ENCODE data around the gene PRELID2.

PRELID2 gene

GRCh38 chr5:145778144-145778900 lies 56.8 kb downstream of the PRELID2 start:
- H3K4me3 ChIP-seq (ENCODE audit: insufficient read depth, low read depth, low read length, poor library complexity, severe bottlenecking), result no peak overlapping the region
- H3K9me3 ChIP-seq (ENCODE audit: control insufficient read depth, low read length), result no peaks in the 10 kb centered on the region
- no peak overlapping the region for H3K27ac ChIP-seq (ENCODE audit: insufficient read depth, low read length, poor library complexity, severe bottlenecking)
- DNase-seq, result no peak
- H3K27me3 ChIP-seq (replicated peaks; ENCODE audit: control insufficient read depth, insufficient read depth, low read length, poor library complexity, severe bottlenecking), result no peaks in the 10 kb centered on the region
- no peaks in the 10 kb centered on the region for H3K4me1 ChIP-seq (ENCODE audit: control insufficient read depth, insufficient read depth, low read length, poor library complexity, severe bottlenecking)
- no peaks in the 10 kb centered on the region for H3K36me3 ChIP-seq (ENCODE audit: control insufficient read depth, insufficient read depth, low read length)

- Histone ChIP-seq H3K4me3 (ENCODE audit: insufficient read depth, low read depth, low read length, poor library complexity, severe bottlenecking) (no peak overlapping the region), H3K9me3 (ENCODE audit: control insufficient read depth, low read length) (no peaks in the 10 kb centered on the region), H3K27ac (ENCODE audit: insufficient read depth, low read length, poor library complexity, severe bottlenecking) (no peak overlapping the region), H3K4me1 (ENCODE audit: control insufficient read depth, insufficient read depth, low read length, poor library complexity, severe bottlenecking) (no peaks in the 10 kb centered on the region), H3K36me3 (ENCODE audit: control insufficient read depth, insufficient read depth, low read length) (no peaks in the 10 kb centered on the region), H3K27me3 (replicated peaks; ENCODE audit: control insufficient read depth, insufficient read depth, low read length, poor library complexity, severe bottlenecking) (no peaks in the 10 kb centered on the region)
- DNase-seq, result no peak
Observed at GRCh38 chr5:145777445-145778063, 57.6 kb downstream of the PRELID2 start.

- H3K36me3 ChIP-seq (ENCODE audit: control insufficient read depth, insufficient read depth, low read length), result no peaks in the 10 kb centered on the region
- H3K9me3 ChIP-seq (ENCODE audit: control insufficient read depth, low read length), result no peaks in the 10 kb centered on the region
- no peak overlapping the region for H3K4me3 ChIP-seq (ENCODE audit: insufficient read depth, low read depth, low read length, poor library complexity, severe bottlenecking)
- DNase-seq, result no peak
- no peak overlapping the region for H3K27ac ChIP-seq (ENCODE audit: insufficient read depth, low read length, poor library complexity, severe bottlenecking)
- H3K4me1 ChIP-seq (ENCODE audit: control insufficient read depth, insufficient read depth, low read length, poor library complexity, severe bottlenecking), result no peaks in the 10 kb centered on the region
- no peaks in the 10 kb centered on the region for H3K27me3 ChIP-seq (replicated peaks; ENCODE audit: control insufficient read depth, insufficient read depth, low read length, poor library complexity, severe bottlenecking)
Observed at GRCh38 chr5:145776886-145777285, 58.3 kb downstream of the PRELID2 start.

DNA sequence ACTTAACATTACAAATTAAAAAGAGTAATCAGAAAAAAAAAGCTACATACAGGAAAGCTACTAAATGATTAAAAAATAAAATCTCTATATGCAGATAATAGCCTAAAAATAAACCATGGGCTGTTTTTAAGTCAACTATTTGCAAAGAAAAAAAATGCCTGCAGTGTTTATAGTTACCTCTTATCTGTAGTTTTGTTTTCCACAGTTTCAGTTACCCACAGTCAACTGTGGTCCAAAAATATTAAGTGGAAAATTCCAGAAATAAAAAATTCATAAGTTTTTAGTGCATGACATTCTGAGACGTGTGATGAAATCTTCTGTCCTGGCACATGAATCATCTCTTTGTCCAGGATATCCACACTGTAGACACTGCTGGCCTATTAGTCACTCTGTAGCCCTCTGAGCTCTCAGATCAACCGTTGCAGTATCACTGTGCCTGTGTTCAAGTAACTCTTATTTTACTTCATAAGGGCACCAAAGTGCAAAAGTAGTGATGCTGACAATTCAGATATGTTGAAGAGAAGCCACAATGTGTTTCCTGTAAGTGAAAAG lies 59.2 kb downstream of the PRELID2 start:
- Histone ChIP-seq H3K4me1 (ENCODE audit: control insufficient read depth, insufficient read depth, low read length, poor library complexity, severe bottlenecking) (no peaks in the 10 kb centered on the region), H3K27ac (ENCODE audit: insufficient read depth, low read length, poor library complexity, severe bottlenecking) (no peak overlapping the region), H3K9me3 (ENCODE audit: control insufficient read depth, low read length) (no peaks in the 10 kb centered on the region), H3K27me3 (replicated peaks; ENCODE audit: control insufficient read depth, insufficient read depth, low read length, poor library complexity, severe bottlenecking) (no peaks in the 10 kb centered on the region), H3K4me3 (ENCODE audit: insufficient read depth, low read depth, low read length, poor library complexity, severe bottlenecking) (no peak overlapping the region), H3K36me3 (ENCODE audit: control insufficient read depth, insufficient read depth, low read length) (no peaks in the 10 kb centered on the region)
- DNase-seq, result no peak

GRCh38 chr5:145775411-145775810 lies 59.7 kb downstream of the PRELID2 start:
- DNase-seq, result no peak
- Histone ChIP-seq H3K4me3 (ENCODE audit: insufficient read depth, low read depth, low read length, poor library complexity, severe bottlenecking) (no peak overlapping the region), H3K27ac (ENCODE audit: insufficient read depth, low read length, poor library complexity, severe bottlenecking) (no peak overlapping the region), H3K36me3 (ENCODE audit: control insufficient read depth, insufficient read depth, low read length) (no peaks in the 10 kb centered on the region), H3K27me3 (replicated peaks; ENCODE audit: control insufficient read depth, insufficient read depth, low read length, poor library complexity, severe bottlenecking) (no peaks in the 10 kb centered on the region), H3K9me3 (ENCODE audit: control insufficient read depth, low read length) (no peaks in the 10 kb centered on the region), H3K4me1 (ENCODE audit: control insufficient read depth, insufficient read depth, low read length, poor library complexity, severe bottlenecking) (no peaks in the 10 kb centered on the region)

DNA sequence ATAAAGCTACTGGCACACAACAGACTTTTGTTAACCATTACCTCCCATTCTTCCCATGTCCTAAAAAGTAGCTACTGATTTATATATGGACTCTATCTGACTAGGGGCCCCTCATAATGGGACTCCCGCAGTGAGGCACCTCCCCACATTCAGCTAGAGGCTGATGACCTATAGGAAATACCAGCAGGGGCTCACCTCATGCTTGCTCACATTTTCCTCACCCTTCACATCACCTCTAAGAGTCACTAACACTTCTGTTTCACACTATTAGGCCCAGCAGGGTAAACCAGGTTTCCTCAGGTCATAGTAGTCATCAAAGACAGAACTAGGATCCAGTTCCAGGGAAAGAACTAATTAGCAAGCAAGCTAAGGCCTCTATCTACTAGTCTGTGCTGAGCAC lies 60.7 kb downstream of the PRELID2 start:
- Histone ChIP-seq H3K27ac (ENCODE audit: insufficient read depth, low read length, poor library complexity, severe bottlenecking) (no peak overlapping the region), H3K4me3 (ENCODE audit: insufficient read depth, low read depth, low read length, poor library complexity, severe bottlenecking) (no peak overlapping the region), H3K27me3 (replicated peaks; ENCODE audit: control insufficient read depth, insufficient read depth, low read length, poor library complexity, severe bottlenecking) (no peaks in the 10 kb centered on the region), H3K9me3 (ENCODE audit: control insufficient read depth, low read length) (no peaks in the 10 kb centered on the region), H3K36me3 (ENCODE audit: control insufficient read depth, insufficient read depth, low read length) (no peaks in the 10 kb centered on the region), H3K4me1 (ENCODE audit: control insufficient read depth, insufficient read depth, low read length, poor library complexity, severe bottlenecking) (no peaks in the 10 kb centered on the region)
- DNase-seq, result no peak

GRCh38 chr5:145772466-145772865 lies 62.7 kb downstream of the PRELID2 start:
- Histone ChIP-seq H3K27me3 (replicated peaks; ENCODE audit: control insufficient read depth, insufficient read depth, low read length, poor library complexity, severe bottlenecking) (no peaks in the 10 kb centered on the region), H3K4me1 (ENCODE audit: control insufficient read depth, insufficient read depth, low read length, poor library complexity, severe bottlenecking) (no peaks in the 10 kb centered on the region), H3K4me3 (ENCODE audit: insufficient read depth, low read depth, low read length, poor library complexity, severe bottlenecking) (no peak overlapping the region), H3K27ac (ENCODE audit: insufficient read depth, low read length, poor library complexity, severe bottlenecking) (no peak overlapping the region), H3K36me3 (ENCODE audit: control insufficient read depth, insufficient read depth, low read length) (no peaks in the 10 kb centered on the region), H3K9me3 (ENCODE audit: control insufficient read depth, low read length) (no peaks in the 10 kb centered on the region)
- DNase-seq, result no peak

DNA sequence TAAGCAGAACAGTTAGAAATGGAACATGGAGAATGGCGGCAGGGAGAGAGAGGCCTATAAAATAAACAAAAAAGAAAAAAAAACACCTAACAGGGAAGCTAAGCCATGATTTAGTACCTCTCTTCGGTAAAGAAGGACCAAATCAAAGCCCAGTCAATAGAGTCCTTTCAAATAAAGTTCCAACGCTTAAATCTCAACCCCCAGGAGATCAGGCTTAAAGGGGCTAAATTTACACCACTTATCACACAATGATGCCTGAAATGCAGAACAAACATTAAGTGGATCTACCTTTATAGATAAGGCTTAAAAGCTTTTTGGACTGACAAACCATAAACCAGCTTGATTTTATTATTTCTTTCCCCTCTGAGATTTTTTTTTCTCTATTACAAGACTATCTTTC lies 66.3 kb downstream of the PRELID2 start:
- no peak for DNase-seq
- Histone ChIP-seq H3K9me3 (ENCODE audit: control insufficient read depth, low read length) (no peaks in the 10 kb centered on the region), H3K27ac (ENCODE audit: insufficient read depth, low read length, poor library complexity, severe bottlenecking) (no peak overlapping the region), H3K36me3 (ENCODE audit: control insufficient read depth, insufficient read depth, low read length) (no peaks in the 10 kb centered on the region), H3K27me3 (replicated peaks; ENCODE audit: control insufficient read depth, insufficient read depth, low read length, poor library complexity, severe bottlenecking) (no peaks in the 10 kb centered on the region), H3K4me3 (ENCODE audit: insufficient read depth, low read depth, low read length, poor library complexity, severe bottlenecking) (no peak overlapping the region), H3K4me1 (ENCODE audit: control insufficient read depth, insufficient read depth, low read length, poor library complexity, severe bottlenecking) (no peaks in the 10 kb centered on the region)

GRCh38 chr5:145764325-145764724 lies 70.8 kb downstream of the PRELID2 start:
- H3K9me3 ChIP-seq (ENCODE audit: control insufficient read depth, low read length), result no peaks in the 10 kb centered on the region
- no peak overlapping the region for H3K4me3 ChIP-seq (ENCODE audit: insufficient read depth, low read depth, low read length, poor library complexity, severe bottlenecking)
- DNase-seq, result no peak
- H3K36me3 ChIP-seq (ENCODE audit: control insufficient read depth, insufficient read depth, low read length), result no peaks in the 10 kb centered on the region
- H3K27me3 ChIP-seq (replicated peaks; ENCODE audit: control insufficient read depth, insufficient read depth, low read length, poor library complexity, severe bottlenecking), result no peaks in the 10 kb centered on the region
- H3K27ac ChIP-seq (ENCODE audit: insufficient read depth, low read length, poor library complexity, severe bottlenecking), result no peak overlapping the region
- H3K4me1 ChIP-seq (ENCODE audit: control insufficient read depth, insufficient read depth, low read length, poor library complexity, severe bottlenecking), result no peaks in the 10 kb centered on the region

- no peak for DNase-seq
- H3K4me3 ChIP-seq (ENCODE audit: insufficient read depth, low read depth, low read length, poor library complexity, severe bottlenecking), result no peak overlapping the region
- no peaks in the 10 kb centered on the region for H3K27me3 ChIP-seq (replicated peaks; ENCODE audit: control insufficient read depth, insufficient read depth, low read length, poor library complexity, severe bottlenecking)
Observed at GRCh38 chr5:145762833-145763232, 72.3 kb downstream of the PRELID2 start.

More at GRCh38 chr5:145762833-145763232, 72.3 kb downstream of the PRELID2 start:
- Histone ChIP-seq H3K4me1 (ENCODE audit: control insufficient read depth, insufficient read depth, low read length, poor library complexity, severe bottlenecking) (no peaks in the 10 kb centered on the region), H3K9me3 (ENCODE audit: control insufficient read depth, low read length) (no peaks in the 10 kb centered on the region), H3K27ac (ENCODE audit: insufficient read depth, low read length, poor library complexity, severe bottlenecking) (no peak overlapping the region), H3K36me3 (ENCODE audit: control insufficient read depth, insufficient read depth, low read length) (no peaks in the 10 kb centered on the region)
